Osteoblast (primary cell): ENCODE measurements around the gene SLIT3. TPM values are rescaled to one million over a fixed set of nuclear protein-coding genes. Genes with fewer than 3 reads are reported as not detected.

ENCODE experiments used
- DNase-seq: peaks from one replicate; pipeline ENCODE4 v3.0.0; 2011; ENCODE audit warnings: low spot score, mixed read lengths; ENCODE audit not compliant: insufficient read length; ENCODE audit errors: missing footprints
- H2AFZ ChIP-seq: 2 replicates; pipeline ENCODE4 v1.6.0; 2011; ENCODE audit warnings: mild to moderate bottlenecking, low read length
- H3K27ac ChIP-seq: 2 replicates; pipeline ENCODE4 v1.5.1; 2011; ENCODE audit warnings: mild to moderate bottlenecking, low read depth, low read length, moderate library complexity
- H3K27me3 ChIP-seq: 2 replicates; pipeline ENCODE4 v1.6.0; 2012; ENCODE audit warnings: mild to moderate bottlenecking, control low read depth, inconsistent platforms, low read length, moderate library complexity; ENCODE audit not compliant: insufficient read depth
- H3K36me3 ChIP-seq: 2 replicates; pipeline ENCODE4 v1.5.1; 2011; ENCODE audit warnings: mild to moderate bottlenecking, low read length, control low read depth, moderate library complexity; ENCODE audit not compliant: insufficient read depth
- H3K4me1 ChIP-seq: 2 replicates; pipeline ENCODE4 v1.5.1; 2011; ENCODE audit warnings: mild to moderate bottlenecking, low read length, control low read depth, moderate library complexity; ENCODE audit not compliant: insufficient read depth
- H3K4me2 ChIP-seq: 2 replicates; pipeline ENCODE4 v1.6.0; 2011; ENCODE audit warnings: mild to moderate bottlenecking, low read length; ENCODE audit not compliant: insufficient read depth
- H3K4me3 ChIP-seq: fragments of 200-600 bp; sonication (generic); 3 replicates; pipeline ENCODE4 v1.5.1; 2012; ENCODE audit warnings: mild to moderate bottlenecking, low read length, inconsistent platforms; ENCODE audit not compliant: insufficient read depth
- H3K79me2 ChIP-seq: 2 replicates; pipeline ENCODE4 v1.6.0; 2012; ENCODE audit warnings: mild to moderate bottlenecking, low read length, control low read depth, inconsistent platforms; ENCODE audit not compliant: insufficient read depth
- H3K9me3 ChIP-seq: 2 replicates; pipeline ENCODE4 v1.5.1; 2011; ENCODE audit warnings: low read depth, low read length, control low read depth
- H4K20me1 ChIP-seq: 2 replicates; pipeline ENCODE4 v1.6.0; 2012; ENCODE audit warnings: mild to moderate bottlenecking, low read length, control low read depth; ENCODE audit not compliant: insufficient read depth
- CTCF ChIP-seq: IDR thresholded peaks from 2 replicates; pipeline ENCODE4 v1.5.1; 2011; ENCODE audit warnings: mild to moderate bottlenecking, low read depth, low read length, moderate library complexity; ENCODE audit errors: extremely low read depth
- total RNA-seq: library from RNA; depleted of rRNA; stranded (reverse); fragments of >200 nt; gene quantifications from 2 replicates; pipeline ENCODE4 v1.2.3, GENCODE V29; 2012

Gene SLIT3
- total RNA-seq, 1 donor, result 37.6 TPM

DNA sequence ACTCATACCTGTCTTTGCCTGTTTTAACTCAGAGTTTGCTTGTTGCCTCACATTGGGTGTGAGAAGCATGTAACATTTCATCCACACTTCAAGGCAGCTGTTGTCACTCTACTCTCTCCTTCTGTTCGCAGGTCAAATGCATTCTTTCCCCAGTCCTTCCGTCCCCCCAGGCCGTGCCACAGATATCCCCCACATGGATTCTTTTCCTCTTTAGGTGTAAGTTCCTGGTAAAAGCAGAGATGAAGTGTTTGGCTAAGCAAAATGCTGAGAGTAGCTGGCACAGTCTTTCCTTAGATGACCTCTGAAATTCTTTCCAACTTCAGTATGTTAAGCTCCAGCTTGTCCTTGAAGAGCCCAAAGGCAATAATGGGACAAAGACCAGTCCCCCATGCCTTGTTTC lies 328.2 kb downstream of the SLIT3 start:
- Histone ChIP-seq H2AFZ (no peak overlapping the region), H3K9me3 (no peaks in the 10 kb centered on the region), H3K36me3 (no peaks in the 10 kb centered on the region), H3K4me3 (no peak overlapping the region), H4K20me1 (no peaks in the 10 kb centered on the region), H3K27me3 (no peaks in the 10 kb centered on the region), H3K4me1 (peaks cover 16% of the 10 kb centered on the region), H3K27ac (no peak overlapping the region), H3K79me2 (no peaks in the 10 kb centered on the region), H3K4me2 (no peak overlapping the region)
- no peak for TF ChIP-seq CTCF
- DNase-seq, result no peak

DNA sequence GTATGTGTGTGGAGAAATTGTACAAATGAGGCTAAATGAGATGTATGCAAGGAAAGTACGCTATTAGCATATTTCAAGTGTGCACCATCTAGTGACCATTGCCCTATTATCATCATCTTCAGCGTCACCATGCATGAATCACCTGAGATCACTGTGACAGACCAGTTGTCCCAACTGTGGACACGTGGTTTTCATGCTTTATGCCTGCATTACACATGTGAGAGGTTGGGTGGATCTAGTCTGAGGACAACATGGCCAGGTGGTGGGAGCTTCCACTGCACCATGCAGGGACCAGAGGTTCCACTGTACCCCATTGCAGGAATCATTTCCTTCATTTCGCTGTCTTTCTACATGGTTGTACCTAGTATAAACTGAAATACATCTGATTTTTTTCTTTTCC lies 329.8 kb downstream of the SLIT3 start:
- H3K27me3 ChIP-seq, result peaks cover 3% of the 10 kb centered on the region
- no peaks in the 10 kb centered on the region for H3K79me2 ChIP-seq
- H3K27ac ChIP-seq, result no peak overlapping the region
- H3K4me1 ChIP-seq, result peaks cover 14% of the 10 kb centered on the region
- H4K20me1 ChIP-seq, result no peaks in the 10 kb centered on the region
- H3K4me2 ChIP-seq, result no peak overlapping the region
- no peaks in the 10 kb centered on the region for H3K36me3 ChIP-seq
- H3K9me3 ChIP-seq, result no peaks in the 10 kb centered on the region
- no peak overlapping the region for H3K4me3 ChIP-seq
- no peak for TF ChIP-seq CTCF
- H2AFZ ChIP-seq, result no peak overlapping the region
- DNase-seq, result no peak

DNA sequence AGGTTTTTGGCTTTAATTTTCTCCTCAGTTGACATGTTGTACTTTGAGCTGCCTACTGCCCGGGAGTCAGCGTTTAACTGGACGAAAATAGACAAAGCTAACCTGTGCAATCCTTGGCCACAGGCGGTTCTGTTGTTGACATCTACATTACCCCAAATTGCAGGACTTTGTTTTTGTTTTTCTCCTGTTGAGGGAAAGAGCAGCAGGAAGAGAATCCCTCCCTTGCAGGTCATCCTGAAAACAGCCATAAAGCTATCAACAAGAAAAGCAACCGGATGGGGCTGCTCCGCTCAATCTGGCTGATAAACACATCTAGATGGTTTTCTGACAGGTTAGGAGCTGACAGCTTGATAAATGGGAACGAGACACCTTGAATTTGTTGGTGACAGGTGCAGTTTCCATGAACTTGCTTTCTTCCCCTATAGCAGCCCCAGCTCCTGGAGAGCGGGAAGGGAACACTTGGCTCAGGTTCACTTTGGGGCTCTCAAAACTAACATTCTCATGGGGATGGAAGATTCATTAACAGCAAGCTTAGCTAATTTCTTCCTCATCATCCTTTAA lies 331.5 kb downstream of the SLIT3 start:
- peaks cover 7% of the 10 kb centered on the region for H3K4me1 ChIP-seq
- H4K20me1 ChIP-seq, result no peaks in the 10 kb centered on the region
- DNase-seq, result no peak
- TF ChIP-seq CTCF, result no peak
- H2AFZ ChIP-seq, result no peak overlapping the region
- H3K4me3 ChIP-seq, result no peak overlapping the region
- H3K27ac ChIP-seq, result no peak overlapping the region
- no peaks in the 10 kb centered on the region for H3K36me3 ChIP-seq
- H3K9me3 ChIP-seq, result no peaks in the 10 kb centered on the region
- H3K27me3 ChIP-seq, result peaks cover 3% of the 10 kb centered on the region
- no peaks in the 10 kb centered on the region for H3K79me2 ChIP-seq
- H3K4me2 ChIP-seq, result no peak overlapping the region

- peaks cover 3% of the 10 kb centered on the region for H3K27me3 ChIP-seq
- no peaks in the 10 kb centered on the region for H3K79me2 ChIP-seq
- no peaks in the 10 kb centered on the region for H4K20me1 ChIP-seq
- DNase-seq, result no peak
- H3K36me3 ChIP-seq, result no peaks in the 10 kb centered on the region
- no peaks in the 10 kb centered on the region for H3K9me3 ChIP-seq
- no peak overlapping the region for H3K4me3 ChIP-seq
- no peaks in the 10 kb centered on the region for H3K4me1 ChIP-seq
- H2AFZ ChIP-seq, result no peak overlapping the region
- H3K27ac ChIP-seq, result no peak overlapping the region
- no peak overlapping the region for H3K4me2 ChIP-seq
- TF ChIP-seq CTCF, result no peak
These were observed 332.9 kb downstream of the SLIT3 start for GRCh38 chr5:168967882-168968620.
